K562 (cell line): Measurements from ENCODE around the gene LYAR. TPM values are rescaled to one million over a fixed set of nuclear protein-coding genes. Genes with fewer than 3 reads are reported as not detected.

ENCODE experiments used
- BCOR ChIP-seq: fragments of 450-650 bp; IDR thresholded peaks from 2 replicates; pipeline ENCODE4 v1.6.1; 2016
- CAMTA2 ChIP-seq: fragments of 250-450 bp; sonication (Bioruptor Pico); conservative IDR thresholded peaks from 2 replicates; pipeline ENCODE4 v1.5.1; 2022
- CBFA2T2 ChIP-seq: fragments of 450-650 bp; conservative IDR thresholded peaks from 2 replicates; pipeline ENCODE4 v1.6.1; 2017; ENCODE audit warnings: mild to moderate bottlenecking
- ETS1 ChIP-seq: conservative IDR thresholded peaks from 2 replicates; pipeline ENCODE4 v1.6.1; 2011; ENCODE audit warnings: low read depth, mild to moderate bottlenecking, low read length; ENCODE audit not compliant: control insufficient read depth
- FOS ChIP-seq: IDR thresholded peaks from 3 replicates; pipeline ENCODE4 v1.6.1; 2011; ENCODE audit not compliant: insufficient read length; ENCODE audit errors: extremely low read depth
- GABPB2 ChIP-seq: fragments of 250-450 bp; sonication (Bioruptor Pico); conservative IDR thresholded peaks from 2 replicates; pipeline ENCODE4 v1.5.1; 2021; ENCODE audit warnings: mild to moderate bottlenecking
- GATAD2A ChIP-seq: fragments of 450-650 bp; IDR thresholded peaks from 2 replicates; pipeline ENCODE4 v1.6.1; 2017
- ILF3 ChIP-seq: fragments of 450-650 bp; IDR thresholded peaks from 2 replicates; pipeline ENCODE4 v1.6.1; 2018; ENCODE audit warnings: antibody characterized with exemption, mild to moderate bottlenecking, moderate library complexity, borderline replicate concordance
- KDM1A ChIP-seq, 2 experiments: fragments of 450-650 bp; IDR thresholded peaks; 2 replicates each; pipeline ENCODE4 v1.6.1; 2016; ENCODE audit warnings: mild to moderate bottlenecking in 2 of 2
- MBD1 ChIP-seq: fragments of 250-450 bp; sonication (Bioruptor Pico); IDR thresholded peaks from 2 replicates; pipeline ENCODE4 v1.8.0; 2022; ENCODE audit warnings: inconsistent platforms
- MTA2 ChIP-seq: fragments of 450-650 bp; IDR thresholded peaks from 2 replicates; pipeline ENCODE4 v1.6.1; 2016; ENCODE audit warnings: low read depth
- MXD1 ChIP-seq: fragments of 250-450 bp; sonication (Bioruptor Pico); IDR thresholded peaks from 2 replicates; pipeline ENCODE4 v1.8.0; 2021; ENCODE audit warnings: borderline replicate concordance, mild to moderate bottlenecking, moderate library complexity; ENCODE audit not compliant: poor library complexity, severe bottlenecking
- NONO ChIP-seq, 2 experiments: fragments of 200-400 bp in 1 of 2; fragments of 450-650 bp in 1 of 2; formaldehyde crosslinking in 1 of 2; IDR thresholded peaks; 2 replicates each; pipeline ENCODE4 v1.6.1; 2017; ENCODE audit warnings: low read depth in 2 of 2, mild to moderate bottlenecking in 2 of 2, moderate library complexity in 2 of 2, low read length in 1 of 2
- OTX1 ChIP-seq: fragments of 450-650 bp; formaldehyde crosslinking; IDR thresholded peaks from 2 replicates; pipeline ENCODE4 v1.4.0; 2022; ENCODE audit warnings: mild to moderate bottlenecking
- POLR2H ChIP-seq: IDR thresholded peaks from 2 replicates; pipeline ENCODE4 v1.6.1; 2016; ENCODE audit warnings: missing genetic modification characterization, low read depth, mild to moderate bottlenecking, control low read depth, missing compliant biosample characterization, moderate library complexity
- SIN3A ChIP-seq, 2 experiments: fragments of 150-350 bp in 1 of 2; IDR thresholded peaks; 2 replicates each; pipeline ENCODE4 v1.6.1; 2011 to 2016; ENCODE audit warnings: borderline replicate concordance in 2 of 2, low read depth in 2 of 2, low read length in 2 of 2, mild to moderate bottlenecking in 2 of 2, moderate library complexity in 2 of 2; ENCODE audit not compliant: control insufficient read depth in 1 of 2
- SOX6 ChIP-seq: fragments of 450-650 bp; IDR thresholded peaks from 2 replicates; pipeline ENCODE4 v1.6.1; 2014; ENCODE audit warnings: mild to moderate bottlenecking
- SRSF1 ChIP-seq: fragments of 200-400 bp; formaldehyde crosslinking; IDR thresholded peaks from 2 replicates; pipeline ENCODE4 v1.6.1; 2017; ENCODE audit warnings: mild to moderate bottlenecking, low read depth, low read length, moderate library complexity
- UBTF ChIP-seq, 2 experiments: IDR thresholded peaks; 2 replicates each; pipeline ENCODE4 v1.6.1; 2012; ENCODE audit warnings: improper control_type of control experiment in 2 of 2, low read depth in 2 of 2, low read length in 2 of 2, borderline replicate concordance in 1 of 2
- ZC3H4 ChIP-seq: sonication (generic); formaldehyde crosslinking; IDR thresholded peaks from 2 replicates; pipeline ENCODE4 v1.9.0; 2021; ENCODE audit warnings: missing genetic modification reagents, borderline replicate concordance
- ZNF174 ChIP-seq: fragments of 250-450 bp; sonication (Bioruptor Pico); IDR thresholded peaks from 2 replicates; pipeline ENCODE4 v1.4.0; 2020; ENCODE audit warnings: mild to moderate bottlenecking
- ZNF347 ChIP-seq: fragments of 450-650 bp; formaldehyde crosslinking; IDR thresholded peaks from 2 replicates; pipeline ENCODE4 v1.4.0; 2020; ENCODE audit warnings: low read depth, mild to moderate bottlenecking, moderate library complexity
- polyA plus RNA-seq, 8 experiments: library from polyadenylated mRNA; depleted of rRNA in 4 of 8; stranded (reverse) in 5 of 8; unstranded in 3 of 8; fragments of >200 nt; fragmentation: Nextera tagmentation in 2 of 8; fragmentation: Illumina TruSeq in 1 of 8; extraction: Ambion mirVana in 2 of 8; extraction: Trizol in 1 of 8; gene quantifications; 2 replicates each; pipeline versions ENCODE4 v1.2.1 to v1.2.3, GENCODE V29; 2011 to 2014; ENCODE audit warnings: inconsistent platforms in 1 of 8, missing spikeins in 1 of 8
- total RNA-seq, 7 experiments: library from RNA; depleted of rRNA in 6 of 7; stranded (reverse); fragments of >200 nt in 6 of 7; fragmentation: Illumina TruSeq in 2 of 7; extraction: Trizol in 2 of 7; gene quantifications; 2 replicates each; pipeline versions ENCODE4 v1.2.1 to v1.2.3, GENCODE V29; 2011 to 2021; ENCODE audit warnings: low replicate concordance in 1 of 7

The LYAR gene
- total and polyA plus RNA-seq, 9 of the 15 experiments (the other 6 are each of a cell fraction or from before 2014, with no cell fraction given): 28.3 to 172 (median 127) TPM

- TF ChIP-seq ZC3H4 (CRISPR knock-in tag) (no peak), POLR2H (tag) (no peak), BCOR (peak; percentile 51; the same call in 1 of the 2 replicates), MTA2 (peak; percentile 10; the same call in 1 of the 2 replicates), SRSF1 (no peak), ZNF174 (CRISPR knock-in tag) (no peak), GABPB2 (CRISPR knock-in tag) (no peak), NONO (IDR thresholded peaks at IDR 0.05; ENCODE audit: low read depth in 2 of 2, low read length in 1 of 2) (no peak), FOS (no peak), MBD1 (CRISPR knock-in tag) (no peak), ZNF347 (CRISPR knock-in tag) (no peak), SIN3A (IDR thresholded peaks at IDR 0.05; ENCODE audit: borderline replicate concordance in 2 of 2, control insufficient read depth in 1 of 2, low read depth in 2 of 2, low read length in 2 of 2) (no peak), OTX1 (CRISPR knock-in tag) (no peak), CBFA2T2 (peak; percentile 64), SOX6 (peak; percentile 81), UBTF (IDR thresholded peaks at IDR 0.05; ENCODE audit: borderline replicate concordance in 1 of 2, low read depth in 2 of 2, low read length in 2 of 2) (peak in 1 of 2 experiments; percentile 61; a peak in 1 of 4 replicates), MXD1 (CRISPR knock-in tag) (no peak), ETS1 (no peak), CAMTA2 (CRISPR knock-in tag) (no peak), ILF3 (no peak), KDM1A (IDR thresholded peaks at IDR 0.05) (peak in 1 of 2 experiments; percentile 63; a peak in 2 of 4 replicates), GATAD2A (0 out of 2 replicates have a peak, but pooled peaks have one; percentile 38)
These were observed 49.6 kb upstream of the LYAR start (continued) for GRCh38 chr4:4339504-4340085.
